ENCODE measurements around the gene FREM1. TPM values are rescaled to one million over a fixed set of nuclear protein-coding genes. Genes with fewer than 3 reads are reported as not detected.

The FREM1 gene
- total and polyA plus RNA-seq, 2 of the 4 experiments (the other 2 are of a cell fraction) = under 0.01 TPM; not detected in 1

- no peak overlapping the region for H3K23ac ChIP-seq (ENCODE audit: low read depth, low read length)
- H3K56ac ChIP-seq (ENCODE audit: extremely low read depth, insufficient read depth, low read length) = no peak overlapping the region
- no peak overlapping the region for H3K4me2 ChIP-seq (ENCODE audit: low read depth, low read length)
- no peak overlapping the region for H4K5ac ChIP-seq (ENCODE audit: low read depth, low read length)
- POLR2A ChIA-PET (ENCODE audit: unreplicated experiment) = no interaction called here
- no peaks in the 10 kb centered on the region for H3K9me3 ChIP-seq (ENCODE audit: control insufficient read depth, insufficient read depth, low read length)
- H2BK120ac ChIP-seq (ENCODE audit: low read depth, low read length) = no peak overlapping the region
- H3K36me3 ChIP-seq (ENCODE audit: control insufficient read depth, insufficient read depth, low read length) = no peaks in the 10 kb centered on the region
- no peak overlapping the region for H3K18ac ChIP-seq (ENCODE audit: low read depth, low read length)
- no TSS peak for BruUV-seq (replicated peaks)
- no peaks in the 10 kb centered on the region for H3K9me1 ChIP-seq (ENCODE audit: insufficient read depth, low read length)
- no peak overlapping the region for H2BK20ac ChIP-seq (ENCODE audit: low read depth, low read length)
- CTCF ChIA-PET = no interaction called here
- no peak for ATAC-seq (ENCODE audit: low read depth)
- dilution Hi-C loops (cut with HindIII; ENCODE audit: low sequenced_read_pairs, unreplicated experiment) = no loop called here
- no peak overlapping the region for H3K4me3 ChIP-seq (ENCODE audit: insufficient read depth, low read depth, low read length)
- no peak for TF ChIP-seq CEBPB (IDR thresholded peaks at IDR 0.05; ENCODE audit: low read depth, low read length)
- TF ChIP-seq BHLHE40 (IDR thresholded peaks at IDR 0.05; ENCODE audit: low read depth, low read length) = no peak
- no peak for TF ChIP-seq RCOR1 (IDR thresholded peaks at IDR 0.05; ENCODE audit: insufficient replicate concordance, low read length)
- TF ChIP-seq USF2 (IDR thresholded peaks at IDR 0.05; ENCODE audit: low read depth, low read length) = no peak
- TF ChIP-seq ELK1 (IDR thresholded peaks at IDR 0.05; ENCODE audit: borderline replicate concordance, low read depth, low read length) = no peak
- no peak for TF ChIP-seq RFX5 (IDR thresholded peaks at IDR 0.05; ENCODE audit: low read depth, low read length)
- TF ChIP-seq CHD1 (IDR thresholded peaks at IDR 0.05; ENCODE audit: low read depth, low read length) = no peak
- TF ChIP-seq MXI1 (IDR thresholded peaks at IDR 0.05; ENCODE audit: borderline replicate concordance, low read depth, low read length) = no peak
- TF ChIP-seq POLR2A (IDR thresholded peaks at IDR 0.05; ENCODE audit: low read depth, low read length) = no peak
- no peak for TF ChIP-seq NFE2L2 (IDR thresholded peaks at IDR 0.05; ENCODE audit: low read depth, low read length)
- no peak for TF ChIP-seq FOS (IDR thresholded peaks at IDR 0.05; ENCODE audit: low read depth, low read length)
- no peak for TF ChIP-seq MAZ (IDR thresholded peaks at IDR 0.05; ENCODE audit: borderline replicate concordance, low read depth, low read length)
- no peak for TF ChIP-seq RAD21 (IDR thresholded peaks at IDR 0.05; ENCODE audit: low read length)
- no peak for TF ChIP-seq CTCF (conservative IDR thresholded peaks at IDR 0.05; ENCODE audit: low read depth, low read length)
- TF ChIP-seq MAFK (IDR thresholded peaks at IDR 0.05; ENCODE audit: low read depth, low read length) = no peak
- no peak for TF ChIP-seq SMC3 (IDR thresholded peaks at IDR 0.05; ENCODE audit: low read depth, low read length)
- H3K4me1 ChIP-seq (ENCODE audit: control insufficient read depth, insufficient read depth, low read length) = no peaks in the 10 kb centered on the region
- H2BK15ac ChIP-seq (ENCODE audit: low read depth, low read length) = no peak overlapping the region
- H3K27me3 ChIP-seq (ENCODE audit: control insufficient read depth, insufficient read depth, low read length) = no peaks in the 10 kb centered on the region; the same call in none of the 2 replicates
- intact Hi-C loops (cut with micrococcal nuclease) = no loop called here
- H3K79me1 ChIP-seq (ENCODE audit: low read depth in 1 of 2, low read length in 2 of 2) = no peaks in the 10 kb centered on the region
- H3K9ac ChIP-seq (ENCODE audit: low read depth, low read length) = no peak overlapping the region
- in situ Hi-C loops (cut with MboI; ENCODE audit: low sequenced_read_pairs) = no loop called here
- no peak overlapping the region for H2AK5ac ChIP-seq (ENCODE audit: low read depth, low read length)
- no peak overlapping the region for H4K8ac ChIP-seq (ENCODE audit: low read depth in 2 of 2, low read length in 2 of 2)
- H4K91ac ChIP-seq (ENCODE audit: insufficient read depth, low read depth, low read length) = no peak overlapping the region
- no peaks in the 10 kb centered on the region for H4K20me1 ChIP-seq (ENCODE audit: insufficient read depth, low read length)
- H3K27ac ChIP-seq (ENCODE audit: insufficient read depth, low read length) = no peak overlapping the region
- no peak overlapping the region for H3K14ac ChIP-seq (replicated peaks; ENCODE audit: low read depth, low read length)
- DNase-seq = no peak
- H3K4ac ChIP-seq (ENCODE audit: low read depth, low read length) = no peak overlapping the region
- no peak overlapping the region for H2AFZ ChIP-seq (replicated peaks; ENCODE audit: low read length, poor library complexity)
- no peak overlapping the region for H2AK9ac ChIP-seq (replicated peaks; ENCODE audit: low read depth, low read length, poor library complexity)
- no peak overlapping the region for H2BK5ac ChIP-seq (ENCODE audit: low read depth, low read length, poor library complexity, severe bottlenecking)
These were observed 159.4 kb downstream of the FREM1 start for GRCh38 chr9:14750821-14751220.

All from IMR-90 (cell line).